OCI-LY7 (cell line): ENCODE data around the gene ZMIZ1.

Experiments
- EZH2phosphoT487 ChIP-seq: fragments of 200-600 bp; sonication (generic); IDR thresholded peaks from 2 replicates; pipeline ENCODE4 v1.6.1; 2018; ENCODE audit warnings: low read depth, borderline replicate concordance, mild to moderate bottlenecking, mixed run types, antibody characterized with exemption, low read length, moderate library complexity, mixed read lengths
- TF ChIP-seq, protein P1 (sequence below): fragments of 200-600 bp; sonication (generic); conservative IDR thresholded peaks from 2 replicates; pipeline ENCODE4 v1.5.1; 2014; ENCODE audit warnings: mild to moderate bottlenecking, antibody characterized with exemption, low read length, moderate library complexity, mixed read lengths

DNA sequence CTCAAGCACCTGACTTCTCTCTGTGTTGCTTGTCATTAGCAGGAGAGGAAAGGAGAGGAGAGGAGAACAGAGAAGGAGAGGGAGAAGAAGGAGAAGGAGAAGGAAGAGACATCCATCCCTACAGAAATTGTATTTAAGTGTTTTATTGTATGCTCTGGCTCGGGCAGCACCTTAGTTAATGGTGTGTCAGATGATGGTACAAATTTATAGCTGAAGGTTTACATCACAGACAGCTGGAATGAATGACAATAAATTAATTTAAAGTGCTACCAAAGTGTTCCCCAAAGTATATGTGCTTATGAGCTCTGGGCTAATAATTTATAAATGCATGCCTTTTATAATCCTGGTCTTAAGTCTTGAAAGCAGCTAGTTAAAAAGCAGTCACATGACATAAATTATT, 38.1 kb upstream of the ZMIZ1 start:
- TF ChIP-seq, protein P1, sequence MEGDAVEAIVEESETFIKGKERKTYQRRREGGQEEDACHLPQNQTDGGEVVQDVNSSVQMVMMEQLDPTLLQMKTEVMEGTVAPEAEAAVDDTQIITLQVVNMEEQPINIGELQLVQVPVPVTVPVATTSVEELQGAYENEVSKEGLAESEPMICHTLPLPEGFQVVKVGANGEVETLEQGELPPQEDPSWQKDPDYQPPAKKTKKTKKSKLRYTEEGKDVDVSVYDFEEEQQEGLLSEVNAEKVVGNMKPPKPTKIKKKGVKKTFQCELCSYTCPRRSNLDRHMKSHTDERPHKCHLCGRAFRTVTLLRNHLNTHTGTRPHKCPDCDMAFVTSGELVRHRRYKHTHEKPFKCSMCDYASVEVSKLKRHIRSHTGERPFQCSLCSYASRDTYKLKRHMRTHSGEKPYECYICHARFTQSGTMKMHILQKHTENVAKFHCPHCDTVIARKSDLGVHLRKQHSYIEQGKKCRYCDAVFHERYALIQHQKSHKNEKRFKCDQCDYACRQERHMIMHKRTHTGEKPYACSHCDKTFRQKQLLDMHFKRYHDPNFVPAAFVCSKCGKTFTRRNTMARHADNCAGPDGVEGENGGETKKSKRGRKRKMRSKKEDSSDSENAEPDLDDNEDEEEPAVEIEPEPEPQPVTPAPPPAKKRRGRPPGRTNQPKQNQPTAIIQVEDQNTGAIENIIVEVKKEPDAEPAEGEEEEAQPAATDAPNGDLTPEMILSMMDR = no peak
- no peak for TF ChIP-seq EZH2phosphoT487
